Fibroblast of villous mesenchyme (primary cell): ENCODE data around the gene TMEM33. TPM values are rescaled to one million over a fixed set of nuclear protein-coding genes. Genes with fewer than 3 reads are reported as not detected.

ENCODE experiments used
- DNase-seq: peaks from one replicate; pipeline ENCODE4 v3.0.0-alpha.2; 2010; ENCODE audit warnings: low read depth
- H3K4me3 ChIP-seq: 2 replicates; pipeline ENCODE4 v1.5.1; 2011; ENCODE audit warnings: low read depth, mild to moderate bottlenecking, low read length
- total RNA-seq: library from RNA; depleted of rRNA; stranded (reverse); fragments of >200 nt; gene quantifications from 2 replicates; pipeline ENCODE4 v1.2.3, GENCODE V29; 2012
- TF ChIP-seq, protein P1 (sequence below): IDR thresholded peaks from 2 replicates; pipeline ENCODE4 v1.5.1; 2012; ENCODE audit warnings: low read depth, mild to moderate bottlenecking, low read length; ENCODE audit not compliant: insufficient read depth

Gene TMEM33
- total RNA-seq, 1 donor = 58.7 TPM

DNA sequence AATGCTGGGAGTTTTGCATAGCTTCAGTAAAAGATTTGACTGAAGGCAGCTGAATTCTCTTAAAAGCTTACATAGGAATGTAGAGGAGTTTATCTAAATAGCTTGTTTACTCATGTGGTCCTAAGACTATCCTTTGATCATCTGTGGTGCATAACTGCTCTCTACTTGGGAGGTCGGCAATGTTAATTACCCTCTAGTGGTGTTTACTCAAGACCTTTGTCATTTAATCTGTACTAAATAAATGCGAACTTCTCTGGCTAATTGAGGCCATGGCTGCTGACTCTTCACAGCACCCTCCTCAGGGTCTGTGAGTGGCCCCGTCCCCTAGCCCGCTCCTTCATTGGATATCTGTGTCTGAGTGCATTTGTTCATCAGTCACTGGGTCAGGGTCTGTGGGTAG lies 13.8 kb upstream of the TMEM33 start:
- H3K4me3 ChIP-seq = no peak overlapping the region
- TF ChIP-seq, protein P1, sequence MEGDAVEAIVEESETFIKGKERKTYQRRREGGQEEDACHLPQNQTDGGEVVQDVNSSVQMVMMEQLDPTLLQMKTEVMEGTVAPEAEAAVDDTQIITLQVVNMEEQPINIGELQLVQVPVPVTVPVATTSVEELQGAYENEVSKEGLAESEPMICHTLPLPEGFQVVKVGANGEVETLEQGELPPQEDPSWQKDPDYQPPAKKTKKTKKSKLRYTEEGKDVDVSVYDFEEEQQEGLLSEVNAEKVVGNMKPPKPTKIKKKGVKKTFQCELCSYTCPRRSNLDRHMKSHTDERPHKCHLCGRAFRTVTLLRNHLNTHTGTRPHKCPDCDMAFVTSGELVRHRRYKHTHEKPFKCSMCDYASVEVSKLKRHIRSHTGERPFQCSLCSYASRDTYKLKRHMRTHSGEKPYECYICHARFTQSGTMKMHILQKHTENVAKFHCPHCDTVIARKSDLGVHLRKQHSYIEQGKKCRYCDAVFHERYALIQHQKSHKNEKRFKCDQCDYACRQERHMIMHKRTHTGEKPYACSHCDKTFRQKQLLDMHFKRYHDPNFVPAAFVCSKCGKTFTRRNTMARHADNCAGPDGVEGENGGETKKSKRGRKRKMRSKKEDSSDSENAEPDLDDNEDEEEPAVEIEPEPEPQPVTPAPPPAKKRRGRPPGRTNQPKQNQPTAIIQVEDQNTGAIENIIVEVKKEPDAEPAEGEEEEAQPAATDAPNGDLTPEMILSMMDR = no peak

DNA sequence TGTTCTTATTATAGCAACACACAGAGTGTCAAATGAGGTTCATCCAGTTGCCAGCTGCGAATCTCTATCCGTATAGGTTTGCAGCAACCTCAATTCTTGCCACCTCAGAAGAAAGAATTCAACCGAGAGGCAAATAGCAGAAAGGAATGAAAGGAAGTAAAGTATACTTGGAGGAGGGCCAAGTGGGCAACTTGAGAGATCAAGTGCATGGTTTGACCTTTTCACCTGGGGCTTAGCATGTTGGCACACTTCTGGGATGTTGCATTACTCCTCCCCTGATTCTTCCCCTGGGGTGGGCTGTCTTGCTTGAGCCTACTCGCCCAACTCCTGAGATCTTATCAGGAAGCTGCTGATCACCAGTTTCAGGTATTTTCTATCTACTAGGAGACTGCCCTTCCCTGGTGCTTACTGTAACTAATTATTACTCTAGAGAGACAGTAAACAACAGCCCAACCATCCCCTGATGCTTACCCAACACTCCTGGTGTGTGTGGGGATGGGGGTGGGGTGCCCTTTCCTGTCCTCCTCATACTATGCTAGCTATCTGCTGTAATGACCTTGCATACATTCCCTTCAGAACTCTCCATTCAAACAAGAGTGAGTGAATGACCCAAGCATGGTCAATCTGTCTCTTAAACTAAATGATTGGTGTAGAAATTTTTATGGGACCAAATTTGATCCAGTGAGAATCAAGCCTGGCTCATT lies 7.3 kb upstream of the TMEM33 start:
- no peak overlapping the region for H3K4me3 ChIP-seq
- TF ChIP-seq, protein P1 = no peak
- no peak for DNase-seq

More for the DNA sequence above, 13.8 kb upstream of the TMEM33 start:
- DNase-seq = no peak

DNA sequence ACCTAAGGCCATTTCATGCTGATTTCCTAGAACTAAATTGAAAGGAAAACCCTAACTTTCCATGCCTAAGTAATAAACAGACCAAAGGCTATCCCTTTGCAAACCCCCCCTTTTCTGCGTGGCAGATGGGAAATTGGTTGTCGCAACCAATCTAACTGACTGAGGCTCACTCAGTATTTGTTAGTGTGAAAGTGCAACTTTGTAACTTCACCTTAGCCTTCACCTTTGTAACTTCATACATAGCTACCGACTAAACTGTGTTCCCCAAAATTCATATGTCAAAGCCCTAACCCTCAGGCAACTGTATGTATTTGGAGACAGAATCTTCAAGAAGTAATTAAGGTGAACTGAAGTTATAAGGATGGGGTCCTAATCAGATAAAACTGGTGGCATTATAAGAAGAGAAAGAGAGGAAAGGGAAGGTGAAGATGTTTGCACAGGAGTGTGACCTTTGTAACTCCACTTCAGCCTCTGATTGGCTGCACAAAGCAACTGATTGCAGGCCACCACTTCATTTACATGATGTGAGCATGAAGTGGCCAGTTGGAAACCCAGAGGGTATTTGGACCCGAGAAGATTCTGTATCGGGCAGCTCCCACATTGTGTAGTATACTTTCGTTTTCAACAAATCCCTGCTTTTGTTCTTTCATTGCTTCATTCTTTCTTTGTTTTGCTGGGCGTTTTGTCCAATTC lies 4.9 kb upstream of the TMEM33 start:
- DNase-seq = no peak
- no peak overlapping the region for H3K4me3 ChIP-seq
- TF ChIP-seq, protein P1 = no peak

DNA sequence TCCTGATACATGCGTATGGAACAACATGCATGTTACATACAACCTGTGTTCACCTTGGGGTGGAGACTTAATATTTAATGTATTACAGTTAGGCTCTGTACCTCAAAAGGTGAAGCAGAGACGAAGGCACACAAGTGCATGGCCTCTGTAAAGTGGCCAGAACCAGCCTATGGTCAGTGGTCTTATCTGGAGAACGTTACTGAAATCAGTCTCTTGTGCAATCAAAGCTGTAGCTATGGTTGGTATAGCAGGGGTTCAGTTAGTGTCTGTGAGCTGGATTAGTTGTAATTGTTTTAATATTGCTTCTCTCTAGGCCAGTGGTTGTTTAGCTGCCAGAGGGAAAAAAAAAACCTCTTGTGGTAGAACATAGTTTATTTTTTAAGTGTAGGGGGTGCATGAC lies 2.2 kb upstream of the TMEM33 start:
- TF ChIP-seq, protein P1 = no peak
- DNase-seq = no peak
- H3K4me3 ChIP-seq = no peak overlapping the region

DNA sequence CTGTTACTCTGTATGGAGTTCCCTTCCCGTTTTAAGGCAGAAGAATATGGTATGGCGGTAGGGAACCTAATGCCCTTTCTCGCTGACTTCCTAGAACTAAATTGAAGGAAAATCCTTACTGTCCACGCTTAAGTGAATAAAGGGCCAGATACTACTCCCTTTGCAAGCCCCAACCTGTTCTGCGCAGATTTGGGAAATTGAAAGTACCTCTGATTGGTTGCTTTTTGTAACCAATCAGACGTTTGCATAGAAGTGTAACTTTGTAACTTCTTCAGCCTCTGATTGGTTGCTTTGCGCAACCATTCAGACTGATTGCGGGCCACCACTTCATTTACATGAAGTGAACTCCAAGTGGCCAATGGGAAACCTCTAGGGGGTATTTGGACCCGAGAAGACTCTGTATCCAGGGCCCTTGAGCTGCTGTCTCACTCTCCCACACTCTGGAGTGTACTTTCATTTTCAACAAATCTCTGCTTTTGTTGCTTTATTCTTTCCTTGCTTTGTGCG lies 1.2 kb upstream of the TMEM33 start:
- peak overlapping the region; percentile 99 for H3K4me3 ChIP-seq
- DNase-seq = peak; percentile 85
- TF ChIP-seq, protein P1 = no peak

DNA sequence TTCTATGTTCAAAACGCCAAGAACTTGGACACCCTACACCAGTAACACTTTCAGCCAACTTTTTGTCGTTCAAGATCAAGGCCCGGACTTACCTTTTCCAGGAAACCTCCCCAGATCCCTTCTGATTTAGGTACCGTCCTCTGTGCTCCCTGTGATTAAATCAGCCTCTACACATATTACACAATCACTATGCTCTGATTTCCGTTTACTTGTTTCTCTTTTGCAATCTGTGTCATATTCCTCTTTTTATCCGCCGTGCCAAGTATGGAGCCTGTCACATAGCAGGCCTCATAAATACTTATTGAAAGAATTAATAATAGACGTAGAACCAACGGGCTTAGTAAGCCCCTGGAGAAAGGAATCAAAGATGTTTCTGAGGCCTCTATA lies 722 bp upstream of the TMEM33 start:
- peak overlapping the region; percentile 99 for H3K4me3 ChIP-seq
- TF ChIP-seq, protein P1 = no peak
- DNase-seq = peak; percentile 53
